Neural cell (in vitro differentiated cells): ENCODE data around the gene ANO9.

Source experiments
- EP300 ChIP-seq: fragments of 450-650 bp; conservative IDR thresholded peaks from 2 replicates; pipeline ENCODE4 v1.6.1; 2014; ENCODE audit warnings: antibody characterized with exemption, mild to moderate bottlenecking, moderate library complexity; ENCODE audit not compliant: poor library complexity, severe bottlenecking
- EZH2 ChIP-seq: fragments of 200-600, 300-800 bp; shearing (Covaris generic), sonication (generic); IDR thresholded peaks from 2 replicates; pipeline ENCODE4 v1.6.1; 2014; ENCODE audit warnings: antibody characterized with exemption, low read length, borderline replicate concordance, mild to moderate bottlenecking; ENCODE audit not compliant: insufficient read depth, poor library complexity, severe bottlenecking
- MXI1 ChIP-seq: fragments of 450-650 bp; conservative IDR thresholded peaks from 2 replicates; pipeline ENCODE4 v1.6.1; 2014; ENCODE audit warnings: antibody characterized with exemption, mild to moderate bottlenecking; ENCODE audit not compliant: poor library complexity, severe bottlenecking
- RAD21 ChIP-seq: fragments of 450-650 bp; conservative IDR thresholded peaks from 2 replicates; pipeline ENCODE4 v1.6.1; 2014; ENCODE audit warnings: antibody characterized with exemption, mild to moderate bottlenecking, moderate library complexity
- TF ChIP-seq, protein P1 (sequence below): fragments of 450-650 bp; IDR thresholded peaks from 2 replicates; pipeline ENCODE4 v1.5.1; 2014; ENCODE audit warnings: antibody characterized with exemption, mild to moderate bottlenecking, moderate library complexity; ENCODE audit not compliant: poor library complexity, severe bottlenecking

DNA sequence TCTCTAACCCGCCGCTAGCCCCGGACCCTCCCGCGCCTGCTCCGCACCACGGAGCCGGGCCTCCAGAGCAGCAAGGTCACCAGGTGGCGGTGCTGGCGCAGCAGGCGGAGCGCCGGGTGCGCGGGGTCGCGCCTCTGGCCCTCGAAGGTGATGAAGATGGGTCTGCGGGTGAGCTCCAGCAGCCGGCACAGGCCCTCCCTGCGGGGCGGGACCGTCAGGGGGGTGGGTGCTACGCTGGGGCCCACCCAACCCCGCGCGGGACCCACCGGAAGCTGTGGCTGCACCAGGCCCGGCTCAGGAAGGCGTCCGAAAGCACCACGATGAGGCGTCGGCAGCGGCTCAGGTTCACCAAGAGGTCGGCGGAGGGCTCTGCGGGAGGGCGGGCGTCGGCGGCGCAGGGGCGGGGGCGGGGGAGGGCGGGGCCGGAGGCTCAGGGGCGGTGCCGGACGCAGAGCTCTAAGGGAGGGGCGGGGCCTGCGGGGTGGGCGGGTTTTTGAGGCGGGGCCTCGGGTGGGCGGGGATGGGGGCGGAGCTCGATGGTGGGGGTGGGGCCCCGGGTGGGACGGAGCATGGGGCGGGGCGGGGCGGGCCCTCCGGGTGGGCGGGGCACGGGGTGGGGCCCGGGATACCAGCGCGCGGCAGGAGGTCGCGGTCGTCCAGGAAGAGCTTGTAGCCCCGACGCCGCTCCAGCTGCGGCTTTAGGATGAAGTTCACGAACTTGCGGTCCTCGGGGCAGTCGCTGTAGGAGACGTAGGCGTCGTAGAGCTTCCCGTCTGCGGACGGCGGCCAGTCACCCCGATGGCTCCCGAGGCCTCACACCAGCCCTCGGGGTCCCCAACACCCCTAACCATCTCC lies 34.8 kb downstream of the ANO9 start:
- TF ChIP-seq, protein P1, sequence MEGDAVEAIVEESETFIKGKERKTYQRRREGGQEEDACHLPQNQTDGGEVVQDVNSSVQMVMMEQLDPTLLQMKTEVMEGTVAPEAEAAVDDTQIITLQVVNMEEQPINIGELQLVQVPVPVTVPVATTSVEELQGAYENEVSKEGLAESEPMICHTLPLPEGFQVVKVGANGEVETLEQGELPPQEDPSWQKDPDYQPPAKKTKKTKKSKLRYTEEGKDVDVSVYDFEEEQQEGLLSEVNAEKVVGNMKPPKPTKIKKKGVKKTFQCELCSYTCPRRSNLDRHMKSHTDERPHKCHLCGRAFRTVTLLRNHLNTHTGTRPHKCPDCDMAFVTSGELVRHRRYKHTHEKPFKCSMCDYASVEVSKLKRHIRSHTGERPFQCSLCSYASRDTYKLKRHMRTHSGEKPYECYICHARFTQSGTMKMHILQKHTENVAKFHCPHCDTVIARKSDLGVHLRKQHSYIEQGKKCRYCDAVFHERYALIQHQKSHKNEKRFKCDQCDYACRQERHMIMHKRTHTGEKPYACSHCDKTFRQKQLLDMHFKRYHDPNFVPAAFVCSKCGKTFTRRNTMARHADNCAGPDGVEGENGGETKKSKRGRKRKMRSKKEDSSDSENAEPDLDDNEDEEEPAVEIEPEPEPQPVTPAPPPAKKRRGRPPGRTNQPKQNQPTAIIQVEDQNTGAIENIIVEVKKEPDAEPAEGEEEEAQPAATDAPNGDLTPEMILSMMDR = no peak
- TF ChIP-seq RAD21 = no peak
- TF ChIP-seq MXI1 = no peak
- no peak for TF ChIP-seq EZH2
- no peak for TF ChIP-seq EP300
